Colonic mucosa (tissue), 4 donors: ENCODE measurements around the gene ENO2. TPM values are rescaled to one million over a fixed set of nuclear protein-coding genes. Genes with fewer than 3 reads are reported as not detected.

ENCODE experiments used
- DNase-seq: peaks from one replicate; pipeline ENCODE4 v3.0.0-alpha.2; 2020
- H3K27ac ChIP-seq: fragments of 200-600 bp; one replicate; pipeline ENCODE4 v1.8.0; 2021
- H3K27me3 ChIP-seq: fragments of 200-600 bp; one replicate; pipeline ENCODE4 v1.8.0; 2021
- H3K36me3 ChIP-seq: fragments of 200-600 bp; one replicate; pipeline ENCODE4 v1.8.0; 2021
- H3K4me1 ChIP-seq: fragments of 200-600 bp; one replicate; pipeline ENCODE4 v1.8.0; 2021; ENCODE audit warnings: mild to moderate bottlenecking
- H3K4me3 ChIP-seq: fragments of 200-600 bp; one replicate; pipeline ENCODE4 v1.8.0; 2021
- H3K9ac ChIP-seq, 2 donors: one replicate each; pipeline ENCODE4 v1.7.0; 2013; ENCODE audit warnings: control low read depth in 2 of 2, low read depth in 2 of 2, low read length in 2 of 2
- H3K9me3 ChIP-seq: fragments of 200-600 bp; one replicate; pipeline ENCODE4 v1.8.0; 2021
- CTCF ChIP-seq: fragments of 200-600 bp; IDR thresholded peaks from one replicate; pipeline ENCODE4 v1.8.0; 2022; ENCODE audit warnings: antibody characterized with exemption, mild to moderate bottlenecking
- intact Hi-C: fragments of 100-400 bp; cut with DNase I; formaldehyde crosslinking; loops from one replicate; pipeline ENCODE4 v1.14.1; 2022
- total RNA-seq, 2 donors: library from RNA; stranded (reverse); fragmentation: NEBNext Ultra II Directional in 1 of 2; extraction: Animal tissue kit (Norgen Biotek cat#: 25700) in 1 of 2; gene quantifications; one replicate each; pipeline ENCODE4 v1.2.1, GENCODE V29; 2021
- donor health status: healthy.
- donor health status: DM: no; HTN: no; CAD: no.
- donor health status: DM: no; HTN: no; CAD: no.

Gene ENO2
- total RNA-seq, 2 donors from 2014 or later, result 7.6 to 15.7 TPM

DNA sequence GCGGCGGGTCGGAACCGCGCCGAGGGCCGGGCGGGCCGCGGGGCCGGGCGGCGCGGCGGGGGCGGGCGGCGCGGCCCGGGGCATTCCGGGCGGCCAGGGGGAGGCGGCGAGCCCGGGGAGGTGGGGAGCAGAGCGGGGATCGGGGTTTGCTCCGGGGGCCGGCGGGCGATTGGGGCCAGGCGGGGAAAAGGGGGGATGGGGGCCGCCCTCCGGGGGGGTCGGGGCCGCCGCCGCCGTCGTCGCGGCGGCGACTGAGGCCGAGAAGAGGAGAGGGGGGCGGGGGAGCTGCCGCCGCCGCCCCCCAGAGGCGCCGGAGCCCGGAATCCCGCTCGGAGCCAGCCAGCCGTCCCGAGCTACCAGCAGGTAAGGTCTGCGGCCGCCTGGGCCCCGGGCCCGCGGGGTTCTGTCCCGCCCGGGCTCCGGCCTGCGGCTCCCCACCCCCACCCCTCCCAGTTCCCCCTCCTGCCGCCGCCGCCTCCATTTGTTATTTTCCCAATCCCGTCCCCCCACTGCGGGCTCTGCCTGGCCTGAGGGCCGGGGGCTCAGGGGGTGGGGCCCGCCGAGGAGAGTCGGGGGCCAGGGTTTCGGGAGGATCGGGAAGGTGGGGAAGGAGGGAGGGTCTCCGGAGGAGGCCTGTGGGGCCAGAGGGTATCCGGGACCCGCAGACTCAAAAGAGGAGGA is 13.8 kb downstream of the ENO2 start:
- peak overlapping the region; percentile 74 for H3K4me3 ChIP-seq
- H3K36me3 ChIP-seq, result no peaks in the 10 kb centered on the region
- intact Hi-C loops, result no loop called here
- no peaks in the 10 kb centered on the region for H3K27me3 ChIP-seq
- no peaks in the 10 kb centered on the region for H3K9me3 ChIP-seq
- peak overlapping the region; percentile 87 to 97 for H3K9ac ChIP-seq
- H3K4me1 ChIP-seq, result peaks cover 14% of the 10 kb centered on the region
- TF ChIP-seq CTCF, result no peak
- DNase-seq, result no peak
- peak overlapping the region; percentile 81 for H3K27ac ChIP-seq

DNA sequence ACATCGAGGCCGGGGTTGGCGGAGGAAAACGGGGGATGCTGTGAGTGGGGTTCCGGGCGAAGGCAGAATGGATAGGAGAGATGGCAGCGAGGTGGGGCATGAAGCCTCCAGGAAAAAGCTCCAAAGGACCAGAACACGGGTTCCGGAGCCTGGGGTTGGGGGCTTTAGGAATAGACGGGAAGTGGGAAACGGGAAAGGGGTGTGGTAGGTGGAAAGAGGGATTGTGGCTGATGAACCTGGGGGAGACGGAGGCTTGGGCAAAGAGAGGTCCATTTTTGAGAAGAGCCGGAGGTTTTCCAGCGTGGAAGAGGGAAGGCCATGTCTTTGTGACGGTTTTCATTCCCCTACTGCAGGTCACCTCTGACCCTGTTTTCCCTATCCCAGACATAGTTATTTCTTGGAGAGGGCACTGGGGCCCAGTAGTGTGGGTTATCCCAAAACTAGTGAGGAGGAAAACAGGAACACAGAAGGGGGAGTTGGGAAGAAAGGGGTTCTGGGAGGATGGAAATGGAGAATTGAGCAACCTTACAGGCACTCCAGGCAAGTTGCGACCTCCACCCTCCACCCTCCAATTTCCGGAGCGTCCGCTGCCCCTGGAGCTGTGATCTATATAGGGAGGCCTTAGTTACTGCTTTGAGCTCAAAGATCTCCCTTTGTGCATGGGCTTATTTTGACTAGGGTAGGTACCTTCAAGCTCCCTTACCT is 14.5 kb downstream of the ENO2 start:
- no peak for DNase-seq
- H3K36me3 ChIP-seq, result no peaks in the 10 kb centered on the region
- intact Hi-C loops, result no loop called here
- H3K9ac ChIP-seq, result peak overlapping the region; percentile 84 to 97
- H3K27me3 ChIP-seq, result no peaks in the 10 kb centered on the region
- H3K4me3 ChIP-seq, result peak overlapping the region; percentile 74
- peak overlapping the region; percentile 81 for H3K27ac ChIP-seq
- peaks cover 18% of the 10 kb centered on the region for H3K4me1 ChIP-seq
- no peaks in the 10 kb centered on the region for H3K9me3 ChIP-seq
- TF ChIP-seq CTCF, result no peak

DNA sequence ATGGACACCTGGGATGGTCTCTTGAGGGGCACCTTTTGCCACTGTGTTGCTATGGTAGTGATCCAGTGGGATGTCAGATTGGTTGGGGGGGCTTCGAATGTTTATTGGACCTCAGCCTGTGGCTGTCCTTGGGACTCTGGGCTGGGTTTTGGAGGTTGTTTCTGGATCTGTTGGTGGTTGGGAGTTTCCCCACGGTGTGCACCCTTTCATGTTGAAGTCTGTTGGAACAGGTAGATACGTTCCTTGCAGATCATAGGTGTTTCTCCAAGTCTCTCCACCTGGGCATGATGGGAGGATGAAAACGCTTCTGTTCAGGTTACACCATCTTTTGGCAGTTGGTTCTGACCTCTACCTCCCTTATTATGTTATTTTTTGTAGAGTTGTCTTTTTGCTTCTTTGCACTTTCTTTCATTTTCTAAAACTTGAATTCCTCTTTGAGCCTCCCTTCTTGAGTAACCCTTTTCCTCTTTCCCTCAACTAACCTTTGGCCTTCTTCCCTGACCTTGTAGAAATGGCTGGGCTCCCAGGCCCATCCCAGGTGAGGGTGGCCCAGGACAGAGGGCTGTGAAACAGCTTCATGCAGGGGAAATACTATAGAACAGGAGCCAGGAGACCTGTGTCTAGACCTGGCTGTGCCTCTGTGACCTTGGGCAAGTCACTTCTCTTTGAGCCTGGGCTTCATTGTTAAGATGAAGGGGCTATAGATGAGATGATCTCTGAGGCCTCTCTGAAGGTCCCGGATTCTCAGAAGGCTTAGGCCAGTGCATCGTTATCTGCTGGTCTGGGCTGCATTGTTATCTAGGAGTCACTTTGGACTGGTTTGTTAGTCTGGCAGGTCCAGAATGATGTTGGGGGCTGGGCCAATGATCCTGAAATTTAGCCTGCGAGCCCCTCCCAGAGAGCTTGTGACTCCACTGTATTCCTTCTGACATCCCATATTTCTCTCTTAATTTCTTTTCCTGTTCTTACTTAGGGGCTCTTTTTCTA is 15.4 kb downstream of the ENO2 start:
- H3K4me3 ChIP-seq, result peak overlapping the region; percentile 74
- H3K27ac ChIP-seq, result peak overlapping the region; percentile 81
- H3K9me3 ChIP-seq, result no peaks in the 10 kb centered on the region
- intact Hi-C loops, result no loop called here
- no peak for TF ChIP-seq CTCF
- H3K36me3 ChIP-seq, result no peaks in the 10 kb centered on the region
- no peak for DNase-seq
- H3K27me3 ChIP-seq, result no peaks in the 10 kb centered on the region
- peaks cover 18% of the 10 kb centered on the region for H3K4me1 ChIP-seq
- H3K9ac ChIP-seq, result peak overlapping the region; percentile 84 to 97

GRCh38 chr12:6932766-6933165 is 18.4 kb downstream of the ENO2 start:
- intact Hi-C loops, result no loop called here
- no peaks in the 10 kb centered on the region for H3K27me3 ChIP-seq
- H3K27ac ChIP-seq, result no peak overlapping the region
- H3K4me3 ChIP-seq, result no peak overlapping the region
- H3K36me3 ChIP-seq, result no peaks in the 10 kb centered on the region
- H3K9ac ChIP-seq, result no peak overlapping the region
- H3K9me3 ChIP-seq, result no peaks in the 10 kb centered on the region
- no peak for DNase-seq
- H3K4me1 ChIP-seq, result peaks cover 9% of the 10 kb centered on the region
- no peak for TF ChIP-seq CTCF

DNA sequence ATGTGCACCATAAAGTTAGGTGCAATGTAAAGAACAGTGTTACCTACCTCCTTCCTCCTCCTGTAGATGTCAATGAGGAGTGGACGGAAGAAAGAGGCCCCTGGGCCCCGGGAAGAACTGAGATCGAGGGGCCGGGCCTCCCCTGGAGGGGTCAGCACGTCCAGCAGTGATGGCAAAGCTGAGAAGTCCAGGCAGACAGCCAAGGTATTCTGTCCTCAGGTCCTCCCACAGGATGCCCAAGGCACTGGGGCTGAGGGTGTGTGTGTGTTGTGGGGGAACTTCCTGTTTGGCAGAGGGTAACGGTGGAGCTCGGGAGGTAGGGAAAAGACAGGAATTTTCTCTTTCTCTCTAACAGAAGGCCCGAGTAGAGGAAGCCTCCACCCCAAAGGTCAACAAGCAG is 19.7 kb downstream of the ENO2 start:
- no peaks in the 10 kb centered on the region for H3K9me3 ChIP-seq
- peak overlapping the region in 1 of 2 donors; percentile 38 for H3K9ac ChIP-seq
- intact Hi-C loops, result no loop called here
- H3K4me1 ChIP-seq, result peaks cover 9% of the 10 kb centered on the region
- peak; percentile 68 for DNase-seq
- no peak overlapping the region for H3K4me3 ChIP-seq
- no peaks in the 10 kb centered on the region for H3K36me3 ChIP-seq
- no peaks in the 10 kb centered on the region for H3K27me3 ChIP-seq
- TF ChIP-seq CTCF, result no peak
- H3K27ac ChIP-seq, result peak overlapping the region; percentile 57
